Upper lobe of right lung (tissue), 1 donor: ENCODE measurements around the gene FMO2. TPM values are rescaled to one million over a fixed set of nuclear protein-coding genes. Genes with fewer than 3 reads are reported as not detected.
A peak's percentile ranks its signal among the peaks of the same experiment; 100 is the strongest.

Source experiments
- ATAC-seq: fragments of 200-7000 bp; cut with Tn5 transposase; one replicate; pipeline ENCODE4 v1.9.1; 2020; ENCODE audit warnings: mild to moderate bottlenecking, moderate library complexity
- DNase-seq: peaks from one replicate; pipeline ENCODE4 v3.0.0-alpha.2; 2020
- H3K27ac ChIP-seq: fragments of 200-600 bp; one replicate; pipeline ENCODE4 v1.8.0; 2022
- H3K27me3 ChIP-seq: fragments of 200-600 bp; one replicate; pipeline ENCODE4 v1.8.0; 2022; ENCODE audit warnings: mild to moderate bottlenecking
- H3K36me3 ChIP-seq: fragments of 200-600 bp; one replicate; pipeline ENCODE4 v1.8.0; 2022
- H3K4me1 ChIP-seq: fragments of 200-600 bp; one replicate; pipeline ENCODE4 v1.8.0; 2022
- H3K4me3 ChIP-seq: fragments of 200-600 bp; one replicate; pipeline ENCODE4 v1.8.0; 2022; ENCODE audit warnings: mild to moderate bottlenecking
- H3K9me3 ChIP-seq: fragments of 200-600 bp; one replicate; pipeline ENCODE4 v1.8.0; 2022
- CTCF ChIP-seq: fragments of 200-600 bp; IDR thresholded peaks from one replicate; pipeline ENCODE4 v1.8.0; 2022; ENCODE audit warnings: antibody characterized with exemption
- intact Hi-C: fragments of 100-400 bp; cut with DNase I; formaldehyde crosslinking; loops from one replicate; pipeline ENCODE4 v1.11.0; 2022
- long read RNA-seq: library from polyadenylated mRNA; unstranded; transcript quantifications from one replicate; pipeline ENCODE4 v2.0.0, GENCODE V29; 2021
- total RNA-seq: library from RNA; stranded (reverse); fragmentation: NEBNext Ultra II Directional; extraction: Animal tissue kit (Norgen Biotek cat#: 25700); gene quantifications from one replicate; pipeline ENCODE4 v1.2.1, GENCODE V29; 2021
- donor health status: DM: no; HTN: yes; CAD: no; lungs with severe emphysema.

The FMO2 gene
- total RNA-seq = 392 TPM
- long read RNA-seq, transcript FMO2-201 (9 exons, 3,851 nt) = major isoform, 49 of 499 reads
- long read RNA-seq, partial matches to known transcripts = 56 of 499 reads
- long read RNA-seq, other reads (novel, unspliced or antisense) = 391 of 499 reads

DNA sequence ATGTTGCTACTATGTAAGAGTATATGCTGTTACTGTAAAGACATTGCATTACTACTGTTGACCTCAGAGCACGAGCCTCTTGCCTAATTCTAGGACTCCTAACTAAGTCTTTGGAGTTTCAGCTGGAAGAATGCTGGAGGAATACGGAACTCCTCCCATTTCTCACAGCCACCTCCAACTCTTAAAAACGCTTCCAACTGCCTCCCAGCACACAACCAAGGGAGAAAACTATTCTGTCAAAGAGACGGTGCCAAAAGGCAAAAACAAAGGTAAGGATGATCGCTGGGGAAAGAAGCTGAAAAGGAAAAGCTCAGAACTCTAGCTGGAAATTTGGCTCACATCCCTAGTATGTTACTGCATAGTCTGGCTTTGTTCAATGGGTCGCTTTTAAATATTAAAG, at the start of gene FMO2:
Gene FMO2 (plus strand): TSS at position 210 of the 400 bp plus-strand sequence. CDS start 414 bp downstream, outside the sequence.
- no peaks in the 10 kb centered on the region for H3K27me3 ChIP-seq
- no peaks in the 10 kb centered on the region for H3K36me3 ChIP-seq
- peak within 1 kb of the TSS; percentile 48 for H3K4me3 ChIP-seq
- no peaks in the 10 kb centered on the region for H3K9me3 ChIP-seq
- H3K4me1 ChIP-seq = no peaks in the 10 kb centered on the region
- DNase-seq (no peak), ATAC-seq (peak; percentile 71)
- TF ChIP-seq CTCF = no peak
- peak within 1 kb of the TSS; percentile 87 for H3K27ac ChIP-seq
- intact Hi-C loops = no loop called here

DNA sequence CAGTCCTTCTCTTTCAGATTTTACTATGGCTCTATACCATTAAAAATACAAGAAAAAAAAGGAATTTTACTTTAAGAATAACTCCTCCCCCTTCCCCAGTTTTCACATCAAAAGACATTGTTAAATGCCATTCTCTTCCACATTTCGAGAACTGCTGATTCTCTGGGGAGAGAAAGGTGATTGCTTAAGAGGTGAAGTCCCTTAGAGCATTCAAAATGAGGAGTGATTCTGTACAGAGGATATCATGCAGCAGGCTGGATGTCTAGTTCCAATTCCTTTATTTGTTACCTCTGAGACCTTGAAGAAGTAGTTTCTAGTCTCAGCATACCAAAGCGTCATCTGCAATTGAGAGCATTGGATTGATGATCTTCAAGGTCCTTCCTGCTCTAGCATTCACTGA, 47.5 kb upstream of the FMO2 start:
- Histone ChIP-seq H3K9me3 (no peaks in the 10 kb centered on the region), H3K27me3 (no peaks in the 10 kb centered on the region), H3K27ac (peak overlapping the region; percentile 27), H3K4me3 (no peak overlapping the region), H3K36me3 (no peaks in the 10 kb centered on the region), H3K4me1 (peaks cover 18% of the 10 kb centered on the region)
- intact Hi-C loops = no loop called here
- ATAC-seq (no peak), DNase-seq (no peak)
- TF ChIP-seq CTCF = no peak

GRCh38 chr1:171138980-171139379, 46.1 kb upstream of the FMO2 start:
- TF ChIP-seq CTCF = no peak
- intact Hi-C loops = no loop called here

DNA sequence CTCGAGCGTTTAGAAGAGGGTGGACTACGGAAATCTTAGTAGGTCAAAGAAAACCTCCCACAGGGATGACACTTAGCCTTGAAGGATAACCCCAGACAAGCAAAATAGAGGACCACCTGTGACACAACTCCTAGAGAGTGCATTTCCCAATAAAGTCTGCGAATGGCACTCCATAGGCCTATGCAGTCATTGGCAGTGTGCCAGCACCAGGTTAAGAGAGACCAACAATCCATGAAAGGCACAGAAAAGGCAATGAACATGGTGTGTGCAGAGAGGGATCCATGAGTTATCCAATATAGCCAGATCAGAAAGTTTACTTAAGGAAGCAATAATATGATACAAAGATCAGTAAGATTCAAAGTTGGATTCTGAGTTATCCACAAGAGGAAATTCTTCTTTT, 45.2 kb upstream of the FMO2 start:
- no peaks in the 10 kb centered on the region for H3K9me3 ChIP-seq
- H3K4me1 ChIP-seq = peaks cover 23% of the 10 kb centered on the region
- intact Hi-C loops = no loop called here
- ATAC-seq (no peak), DNase-seq (no peak)
- peak overlapping the region; percentile 71 for H3K27ac ChIP-seq
- no peaks in the 10 kb centered on the region for H3K36me3 ChIP-seq
- no peaks in the 10 kb centered on the region for H3K27me3 ChIP-seq
- H3K4me3 ChIP-seq = no peak overlapping the region
- TF ChIP-seq CTCF = no peak

More at GRCh38 chr1:171138980-171139379, 46.1 kb upstream of the FMO2 start:
- ATAC-seq (no peak), DNase-seq (no peak)
- Histone ChIP-seq H3K27ac (peak overlapping the region; percentile 71), H3K9me3 (no peaks in the 10 kb centered on the region), H3K4me3 (no peak overlapping the region), H3K36me3 (no peaks in the 10 kb centered on the region), H3K4me1 (peaks cover 23% of the 10 kb centered on the region), H3K27me3 (no peaks in the 10 kb centered on the region)

- Histone ChIP-seq H3K4me1 (peaks cover 23% of the 10 kb centered on the region), H3K27ac (peak overlapping the region; percentile 71), H3K9me3 (no peaks in the 10 kb centered on the region), H3K36me3 (no peaks in the 10 kb centered on the region), H3K27me3 (no peaks in the 10 kb centered on the region), H3K4me3 (no peak overlapping the region)
- ATAC-seq (no peak), DNase-seq (no peak)
- TF ChIP-seq CTCF = no peak
- intact Hi-C loops = no loop called here
Measured at GRCh38 chr1:171140401-171140800, 44.7 kb upstream of the FMO2 start.
